Neural cell (in vitro differentiated cells): Measurements from ENCODE around the gene FAM168A. TPM values are rescaled to one million over a fixed set of nuclear protein-coding genes. Genes with fewer than 3 reads are reported as not detected.

Experiments
- H2AFZ ChIP-seq: fragments of 200-600, 300-800 bp; sonication (generic), shearing (Covaris generic); 2 replicates; pipeline ENCODE4 v1.6.0; 2014; ENCODE audit warnings: low read depth, mild to moderate bottlenecking, antibody characterized with exemption, low read length, moderate library complexity
- H3F3A ChIP-seq: fragments of 200-600 bp; shearing (Covaris generic); 2 replicates; pipeline ENCODE4 v1.6.1; 2016; ENCODE audit warnings: mild to moderate bottlenecking, moderate library complexity, mixed read lengths, antibody characterized with exemption, low read length; ENCODE audit not compliant: insufficient read depth, poor library complexity, severe bottlenecking
- H3K27ac ChIP-seq: fragments of 200-600, 300-800 bp; sonication (generic), shearing (Covaris generic); 2 replicates; pipeline ENCODE4 v1.5.1; 2014; ENCODE audit warnings: mild to moderate bottlenecking, low read length, moderate library complexity
- H3K27me3 ChIP-seq: fragments of 300-800, 200-600 bp; sonication (generic), shearing (Covaris generic); 2 replicates; pipeline ENCODE4 v1.6.0; 2014; ENCODE audit warnings: mild to moderate bottlenecking, low read depth, low read length, moderate library complexity; ENCODE audit not compliant: insufficient read depth
- H3K36me3 ChIP-seq: fragments of 300-800, 200-600 bp; sonication (generic), shearing (Covaris generic); 2 replicates; pipeline ENCODE4 v1.5.1; 2014; ENCODE audit warnings: mild to moderate bottlenecking, antibody characterized with exemption, low read length, moderate library complexity; ENCODE audit not compliant: insufficient read depth
- H3K4me2 ChIP-seq: fragments of 300-800, 200-600 bp; sonication (generic), shearing (Covaris generic); 2 replicates; pipeline ENCODE4 v1.6.0; 2014; ENCODE audit warnings: mild to moderate bottlenecking, low read length
- H3K4me3 ChIP-seq: fragments of 300-800, 200-600 bp; sonication (generic), shearing (Covaris generic); 2 replicates; pipeline ENCODE4 v1.5.1; 2014; ENCODE audit warnings: mild to moderate bottlenecking, low read length, moderate library complexity
- H3K79me2 ChIP-seq: fragments of 200-600 bp; shearing (Covaris generic); replicated peaks from 2 replicates; pipeline ENCODE4 v1.6.0; 2014; ENCODE audit warnings: mild to moderate bottlenecking, low read length, moderate library complexity; ENCODE audit not compliant: insufficient read depth
- H3K9ac ChIP-seq: fragments of 300-800, 200-600 bp; sonication (generic), shearing (Covaris generic); 2 replicates; pipeline ENCODE4 v1.6.1; 2016; ENCODE audit warnings: mild to moderate bottlenecking, low read length, mixed read lengths
- H3K9me2 ChIP-seq: fragments of 200-600 bp; shearing (Covaris generic); 2 replicates; pipeline ENCODE4 v1.6.1; 2016; ENCODE audit warnings: mild to moderate bottlenecking, low read length, mixed read lengths; ENCODE audit not compliant: insufficient read depth
- H3K9me3 ChIP-seq: fragments of 200-600, 300-800 bp; sonication (generic), shearing (Covaris generic); 2 replicates; pipeline ENCODE4 v1.6.1; 2016; ENCODE audit warnings: mild to moderate bottlenecking, mixed run types, low read length, moderate library complexity, mixed read lengths
- H4K20me1 ChIP-seq: fragments of 200-600 bp; shearing (Covaris generic); 2 replicates; pipeline ENCODE4 v1.6.1; 2016; ENCODE audit warnings: mild to moderate bottlenecking, mixed run types; ENCODE audit not compliant: insufficient read depth
- EP300 ChIP-seq: fragments of 450-650 bp; conservative IDR thresholded peaks from 2 replicates; pipeline ENCODE4 v1.6.1; 2014; ENCODE audit warnings: antibody characterized with exemption, mild to moderate bottlenecking, moderate library complexity; ENCODE audit not compliant: poor library complexity, severe bottlenecking
- EZH2 ChIP-seq: fragments of 200-600, 300-800 bp; shearing (Covaris generic), sonication (generic); IDR thresholded peaks from 2 replicates; pipeline ENCODE4 v1.6.1; 2014; ENCODE audit warnings: antibody characterized with exemption, low read length, borderline replicate concordance, mild to moderate bottlenecking; ENCODE audit not compliant: insufficient read depth, poor library complexity, severe bottlenecking
- MXI1 ChIP-seq: fragments of 450-650 bp; conservative IDR thresholded peaks from 2 replicates; pipeline ENCODE4 v1.6.1; 2014; ENCODE audit warnings: antibody characterized with exemption, mild to moderate bottlenecking; ENCODE audit not compliant: poor library complexity, severe bottlenecking
- POLR2AphosphoS5 ChIP-seq: IDR thresholded peaks from 2 replicates; pipeline ENCODE4 v1.6.1; 2012
- RAD21 ChIP-seq: fragments of 450-650 bp; conservative IDR thresholded peaks from 2 replicates; pipeline ENCODE4 v1.6.1; 2014; ENCODE audit warnings: antibody characterized with exemption, mild to moderate bottlenecking, moderate library complexity
- SMC3 ChIP-seq: fragments of 450-650 bp; conservative IDR thresholded peaks from 2 replicates; pipeline ENCODE4 v1.6.1; 2014; ENCODE audit warnings: antibody characterized with exemption, mild to moderate bottlenecking, moderate library complexity; ENCODE audit not compliant: poor library complexity
- TAF1 ChIP-seq: IDR thresholded peaks from 2 replicates; pipeline ENCODE4 v1.6.1; 2012; ENCODE audit warnings: low read depth
- polyA plus RNA-seq: library from polyadenylated mRNA; depleted of rRNA; stranded (reverse); fragments of >200 nt; gene quantifications from 2 replicates; pipeline ENCODE4 v1.2.3, GENCODE V29; 2014
- TF ChIP-seq, protein P1 (sequence below): fragments of 450-650 bp; IDR thresholded peaks from 2 replicates; pipeline ENCODE4 v1.5.1; 2014; ENCODE audit warnings: antibody characterized with exemption, mild to moderate bottlenecking, moderate library complexity; ENCODE audit not compliant: poor library complexity, severe bottlenecking
- TF ChIP-seq, protein P2 (sequence below): IDR thresholded peaks from 2 replicates; pipeline ENCODE4 v1.6.1; 2012; ENCODE audit warnings: borderline replicate concordance

FAM168A gene
- polyA plus RNA-seq, 1 donor from 2014 or later, result 67.3 TPM

- H3F3A ChIP-seq, result no peaks in the 10 kb centered on the region
- H3K79me2 ChIP-seq, result no peaks in the 10 kb centered on the region
- H3K9me3 ChIP-seq, result no peaks in the 10 kb centered on the region
- no peaks in the 10 kb centered on the region for H3K9me2 ChIP-seq
- no peaks in the 10 kb centered on the region for H3K27me3 ChIP-seq
- no peak overlapping the region for H3K9ac ChIP-seq
- H3K36me3 ChIP-seq, result no peaks in the 10 kb centered on the region
- H3K4me2 ChIP-seq, result no peak overlapping the region
- no peak overlapping the region for H3K4me3 ChIP-seq
- no peaks in the 10 kb centered on the region for H4K20me1 ChIP-seq
- H3K27ac ChIP-seq, result no peak overlapping the region
- no peak overlapping the region for H2AFZ ChIP-seq
- TF ChIP-seq, protein P1, sequence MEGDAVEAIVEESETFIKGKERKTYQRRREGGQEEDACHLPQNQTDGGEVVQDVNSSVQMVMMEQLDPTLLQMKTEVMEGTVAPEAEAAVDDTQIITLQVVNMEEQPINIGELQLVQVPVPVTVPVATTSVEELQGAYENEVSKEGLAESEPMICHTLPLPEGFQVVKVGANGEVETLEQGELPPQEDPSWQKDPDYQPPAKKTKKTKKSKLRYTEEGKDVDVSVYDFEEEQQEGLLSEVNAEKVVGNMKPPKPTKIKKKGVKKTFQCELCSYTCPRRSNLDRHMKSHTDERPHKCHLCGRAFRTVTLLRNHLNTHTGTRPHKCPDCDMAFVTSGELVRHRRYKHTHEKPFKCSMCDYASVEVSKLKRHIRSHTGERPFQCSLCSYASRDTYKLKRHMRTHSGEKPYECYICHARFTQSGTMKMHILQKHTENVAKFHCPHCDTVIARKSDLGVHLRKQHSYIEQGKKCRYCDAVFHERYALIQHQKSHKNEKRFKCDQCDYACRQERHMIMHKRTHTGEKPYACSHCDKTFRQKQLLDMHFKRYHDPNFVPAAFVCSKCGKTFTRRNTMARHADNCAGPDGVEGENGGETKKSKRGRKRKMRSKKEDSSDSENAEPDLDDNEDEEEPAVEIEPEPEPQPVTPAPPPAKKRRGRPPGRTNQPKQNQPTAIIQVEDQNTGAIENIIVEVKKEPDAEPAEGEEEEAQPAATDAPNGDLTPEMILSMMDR, result no peak
- TF ChIP-seq, protein P2, sequence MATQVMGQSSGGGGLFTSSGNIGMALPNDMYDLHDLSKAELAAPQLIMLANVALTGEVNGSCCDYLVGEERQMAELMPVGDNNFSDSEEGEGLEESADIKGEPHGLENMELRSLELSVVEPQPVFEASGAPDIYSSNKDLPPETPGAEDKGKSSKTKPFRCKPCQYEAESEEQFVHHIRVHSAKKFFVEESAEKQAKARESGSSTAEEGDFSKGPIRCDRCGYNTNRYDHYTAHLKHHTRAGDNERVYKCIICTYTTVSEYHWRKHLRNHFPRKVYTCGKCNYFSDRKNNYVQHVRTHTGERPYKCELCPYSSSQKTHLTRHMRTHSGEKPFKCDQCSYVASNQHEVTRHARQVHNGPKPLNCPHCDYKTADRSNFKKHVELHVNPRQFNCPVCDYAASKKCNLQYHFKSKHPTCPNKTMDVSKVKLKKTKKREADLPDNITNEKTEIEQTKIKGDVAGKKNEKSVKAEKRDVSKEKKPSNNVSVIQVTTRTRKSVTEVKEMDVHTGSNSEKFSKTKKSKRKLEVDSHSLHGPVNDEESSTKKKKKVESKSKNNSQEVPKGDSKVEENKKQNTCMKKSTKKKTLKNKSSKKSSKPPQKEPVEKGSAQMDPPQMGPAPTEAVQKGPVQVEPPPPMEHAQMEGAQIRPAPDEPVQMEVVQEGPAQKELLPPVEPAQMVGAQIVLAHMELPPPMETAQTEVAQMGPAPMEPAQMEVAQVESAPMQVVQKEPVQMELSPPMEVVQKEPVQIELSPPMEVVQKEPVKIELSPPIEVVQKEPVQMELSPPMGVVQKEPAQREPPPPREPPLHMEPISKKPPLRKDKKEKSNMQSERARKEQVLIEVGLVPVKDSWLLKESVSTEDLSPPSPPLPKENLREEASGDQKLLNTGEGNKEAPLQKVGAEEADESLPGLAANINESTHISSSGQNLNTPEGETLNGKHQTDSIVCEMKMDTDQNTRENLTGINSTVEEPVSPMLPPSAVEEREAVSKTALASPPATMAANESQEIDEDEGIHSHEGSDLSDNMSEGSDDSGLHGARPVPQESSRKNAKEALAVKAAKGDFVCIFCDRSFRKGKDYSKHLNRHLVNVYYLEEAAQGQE, result no peak
- TF ChIP-seq SMC3 (no peak), RAD21 (no peak), EP300 (no peak), POLR2AphosphoS5 (no peak), TAF1 (no peak), EZH2 (no peak), MXI1 (no peak)
Observed at GRCh38 chr11:73516080-73516479, 81.8 kb downstream of the FAM168A start.

- H4K20me1 ChIP-seq, result no peaks in the 10 kb centered on the region
- H3K9me2 ChIP-seq, result no peaks in the 10 kb centered on the region
- no peak for TF ChIP-seq SMC3
- TF ChIP-seq, protein P2, result no peak
- TF ChIP-seq MXI1, result no peak
- no peak for TF ChIP-seq POLR2AphosphoS5
- no peak for TF ChIP-seq TAF1
- TF ChIP-seq EP300, result no peak
- TF ChIP-seq, protein P1, result no peak
- no peak for TF ChIP-seq RAD21
- no peak for TF ChIP-seq EZH2
- H3K27me3 ChIP-seq, result no peaks in the 10 kb centered on the region
- no peak overlapping the region for H2AFZ ChIP-seq
- H3K79me2 ChIP-seq, result no peaks in the 10 kb centered on the region
- H3K4me2 ChIP-seq, result no peak overlapping the region
- no peak overlapping the region for H3K4me3 ChIP-seq
- H3K9ac ChIP-seq, result no peak overlapping the region
- no peak overlapping the region for H3K27ac ChIP-seq
- H3K9me3 ChIP-seq, result no peaks in the 10 kb centered on the region
- no peaks in the 10 kb centered on the region for H3F3A ChIP-seq
- H3K36me3 ChIP-seq, result no peaks in the 10 kb centered on the region
Observed at GRCh38 chr11:73513707-73514106, 84.2 kb downstream of the FAM168A start.
